ENCODE measurements around the gene TYSND1. TPM values are rescaled to one million over a fixed set of nuclear protein-coding genes. Genes with fewer than 3 reads are reported as not detected.

Gene TYSND1
- total RNA-seq, 2 donors from 2014 or later, result 18.2 to 32.4 TPM

GRCh38 chr10:70175516-70175915, 29.0 kb upstream of the TYSND1 start:
- 97% methylated on average over 3 of the region's 3 CpGs for WGBS
- H3K36me3 ChIP-seq, result no peaks in the 10 kb centered on the region
- no peak overlapping the region for H3K4me3 ChIP-seq
- no peak for TF ChIP-seq POLR2A (IDR thresholded peaks at IDR 0.05)
- TF ChIP-seq POLR2AphosphoS5 (IDR thresholded peaks at IDR 0.05), result no peak
- TF ChIP-seq CTCF (IDR thresholded peaks at IDR 0.05), result no peak
- DNase-seq (ENCODE audit: low spot score), result no peak
- intact Hi-C loops (cut with DNase I), result no loop called here
- no peaks in the 10 kb centered on the region for H3K9me3 ChIP-seq
- H3K27me3 ChIP-seq (replicated peaks; ENCODE audit: insufficient read depth), result no peaks in the 10 kb centered on the region
- no peaks in the 10 kb centered on the region for H3K4me1 ChIP-seq (replicated peaks)
- H3K27ac ChIP-seq, result no peak overlapping the region

DNA sequence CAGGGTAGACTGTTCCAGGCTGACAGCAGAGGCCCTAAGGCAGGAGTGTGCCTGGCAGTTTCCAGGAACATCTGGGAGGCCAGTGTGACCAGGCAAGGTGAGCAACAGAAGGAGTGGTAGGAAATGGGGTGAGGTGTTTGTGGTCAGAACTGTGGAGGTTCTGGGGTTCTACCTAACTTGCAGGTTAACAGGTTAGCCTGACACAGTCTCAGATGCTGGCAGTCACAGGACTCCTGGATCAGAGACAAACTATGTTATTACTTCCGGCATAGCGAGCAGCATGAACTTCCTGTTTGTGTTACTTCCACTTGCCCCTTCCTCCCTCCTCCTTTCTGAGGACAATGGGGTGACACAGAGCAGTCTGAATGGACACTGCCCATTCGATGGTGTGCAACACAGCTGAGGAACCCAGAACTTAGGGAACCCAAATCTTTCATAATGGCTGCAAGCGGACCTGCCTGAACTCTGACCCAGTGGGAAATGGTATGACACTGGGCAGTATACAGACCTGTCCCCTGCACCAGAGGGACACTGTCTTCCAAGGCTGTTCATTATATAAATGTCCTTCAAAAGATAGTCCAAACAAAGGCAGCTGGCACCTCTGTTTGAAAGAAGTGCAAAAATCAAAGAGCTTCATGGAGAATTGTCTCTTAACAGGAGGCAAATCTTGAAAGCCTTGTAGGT, 27.7 kb upstream of the TYSND1 start:
- TF ChIP-seq POLR2A (IDR thresholded peaks at IDR 0.05), result no peak
- TF ChIP-seq CTCF (IDR thresholded peaks at IDR 0.05), result no peak
- no peak for TF ChIP-seq POLR2AphosphoS5 (IDR thresholded peaks at IDR 0.05)
- 46% methylated on average over 4 of the region's 4 CpGs for WGBS
- Histone ChIP-seq H3K27me3 (replicated peaks; ENCODE audit: insufficient read depth) (no peaks in the 10 kb centered on the region), H3K27ac (no peak overlapping the region), H3K4me3 (no peak overlapping the region), H3K9me3 (no peaks in the 10 kb centered on the region), H3K4me1 (replicated peaks) (no peaks in the 10 kb centered on the region), H3K36me3 (no peaks in the 10 kb centered on the region)
- DNase-seq (ENCODE audit: low spot score), result no peak
- intact Hi-C loops (cut with DNase I), result no loop called here

DNA sequence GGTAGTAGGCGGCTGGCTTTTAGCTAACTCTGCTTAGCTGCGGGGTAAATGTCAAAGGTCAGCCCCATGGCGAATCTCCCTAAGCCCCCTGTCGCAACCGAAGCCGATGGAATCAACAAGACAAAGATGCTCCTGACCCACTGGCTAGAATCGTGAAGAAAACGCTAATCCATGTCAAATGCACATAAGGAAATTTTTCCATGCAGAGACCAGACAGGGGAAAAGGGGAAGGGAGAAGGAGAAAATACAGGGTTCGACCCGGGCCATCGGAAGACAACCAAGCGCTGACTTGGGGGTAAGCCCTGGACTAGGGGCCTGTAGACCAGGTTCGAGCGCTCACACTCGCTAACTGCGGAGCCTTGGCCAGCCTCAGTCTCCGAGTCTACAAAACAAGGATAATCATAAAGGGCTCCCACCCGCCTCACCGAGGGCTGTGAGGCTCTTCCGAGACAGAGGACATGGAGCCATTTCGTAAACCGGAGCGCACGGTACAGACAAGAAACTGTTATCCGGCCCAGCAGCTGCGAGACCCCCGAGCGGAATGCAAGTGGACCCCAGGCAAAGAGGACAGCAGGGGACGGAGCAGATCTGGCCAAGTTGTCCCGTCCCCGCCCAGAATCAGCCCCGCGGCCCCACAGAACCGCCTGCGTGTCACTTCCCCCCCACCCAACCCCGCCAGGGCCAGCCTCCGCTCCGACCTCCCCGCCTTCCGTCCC, 23.3 kb upstream of the TYSND1 start:
- H3K36me3 ChIP-seq, result no peaks in the 10 kb centered on the region
- H3K27me3 ChIP-seq (replicated peaks; ENCODE audit: insufficient read depth), result no peaks in the 10 kb centered on the region
- under 1% methylated on average over 40 of the region's 40 CpGs for WGBS
- H3K9me3 ChIP-seq, result no peaks in the 10 kb centered on the region
- no peaks in the 10 kb centered on the region for H3K4me1 ChIP-seq (replicated peaks)
- TF ChIP-seq POLR2AphosphoS5 (IDR thresholded peaks at IDR 0.05) (no peak), POLR2A (IDR thresholded peaks at IDR 0.05) (no peak), CTCF (IDR thresholded peaks at IDR 0.05) (no peak)
- intact Hi-C loops (cut with DNase I), result loop anchor here (2.0 kb wide), 1 partner anchor 23 kb away; the partner anchor contains the start of gene TYSND1
- H3K27ac ChIP-seq, result peak overlapping the region; percentile 92 to 93
- H3K4me3 ChIP-seq, result peak overlapping the region; percentile 64 to 84
- DNase-seq (ENCODE audit: low spot score), result no peak

DNA sequence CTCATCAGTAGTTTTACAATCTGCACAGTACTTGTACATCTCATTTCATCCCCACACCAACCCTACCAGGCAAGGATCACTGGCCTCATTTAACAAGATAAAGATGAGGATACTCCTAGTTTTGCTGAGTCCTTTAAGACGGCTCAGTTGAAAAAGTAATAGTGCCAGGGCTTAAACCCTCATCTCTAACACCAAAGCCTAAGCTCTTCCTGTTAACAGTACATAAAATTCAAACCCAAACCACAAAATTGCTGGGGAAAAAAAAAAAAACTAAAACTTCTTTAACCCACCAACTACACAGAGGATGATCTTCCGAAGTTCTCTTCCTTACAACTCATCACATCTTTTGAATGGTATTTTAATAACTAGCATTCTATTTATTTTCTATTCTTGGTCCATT, 22.5 kb upstream of the TYSND1 start:
- H3K27ac ChIP-seq, result no peak overlapping the region

More for the DNA sequence above, 22.5 kb upstream of the TYSND1 start:
- Histone ChIP-seq H3K9me3 (no peaks in the 10 kb centered on the region), H3K27me3 (replicated peaks; ENCODE audit: insufficient read depth) (no peaks in the 10 kb centered on the region), H3K4me1 (replicated peaks) (no peaks in the 10 kb centered on the region), H3K4me3 (peak overlapping the region; percentile 64 to 84), H3K36me3 (no peaks in the 10 kb centered on the region)
- intact Hi-C loops (cut with DNase I), result no loop called here
- DNase-seq (ENCODE audit: low spot score), result no peak
- TF ChIP-seq CTCF (IDR thresholded peaks at IDR 0.05), result no peak
- TF ChIP-seq POLR2A (IDR thresholded peaks at IDR 0.05), result no peak
- no peak for TF ChIP-seq POLR2AphosphoS5 (IDR thresholded peaks at IDR 0.05)
- WGBS, result 33% methylated on average over 2 of the region's 2 CpGs

Measured in prostate gland (tissue), 2 donors.